GM12865 (cell line): ENCODE results near the gene CNR1.
A peak's percentile ranks its signal among the peaks of the same experiment; 100 is the strongest.

Experiments
- DNase-seq: peaks from one replicate; pipeline ENCODE4 v3.0.0; 2010; ENCODE audit warnings: low read depth
- H3K4me3 ChIP-seq: 2 replicates; pipeline ENCODE4 v1.5.1; 2011; ENCODE audit warnings: mild to moderate bottlenecking, low read depth, low read length, control low read depth
- CTCF ChIP-seq: IDR thresholded peaks from 2 replicates; pipeline ENCODE4 v1.5.1; 2011; ENCODE audit warnings: low read length, control low read depth, low read depth, inconsistent platforms; ENCODE audit not compliant: insufficient read depth; ENCODE audit errors: missing control alignments

CNR1 gene

GRCh38 chr6:88179692-88180091, 13.5 kb upstream of the CNR1 start:
- DNase-seq, result peak; percentile 77
- H3K4me3 ChIP-seq, result no peak overlapping the region; the same call in 1 of the 2 replicates
- peak; percentile 18 for TF ChIP-seq CTCF

GRCh38 chr6:88177961-88178464, 11.9 kb upstream of the CNR1 start:
- no peak overlapping the region for H3K4me3 ChIP-seq
- peak; percentile 69 for DNase-seq
- no peak for TF ChIP-seq CTCF

GRCh38 chr6:88174906-88175305, 8.8 kb upstream of the CNR1 start:
- no peak for TF ChIP-seq CTCF
- no peak overlapping the region for H3K4me3 ChIP-seq
- peak; percentile 53 for DNase-seq

GRCh38 chr6:88171312-88171711, 5.2 kb upstream of the CNR1 start:
- H3K4me3 ChIP-seq, result no peak overlapping the region
- no peak for DNase-seq
- no peak for TF ChIP-seq CTCF

GRCh38 chr6:88168362-88168761, 2.2 kb upstream of the CNR1 start:
- DNase-seq, result peak; percentile 33
- H3K4me3 ChIP-seq, result no peak overlapping the region
- no peak for TF ChIP-seq CTCF

- H3K4me3 ChIP-seq, result peak overlapping the region; percentile 88
- no peak for TF ChIP-seq CTCF
Observed at GRCh38 chr6:88167352-88167937, 1.3 kb upstream of the CNR1 start.

More at GRCh38 chr6:88167352-88167937, 1.3 kb upstream of the CNR1 start:
- DNase-seq, result peak; percentile 30
